Endothelial cell of umbilical vein (primary cell): Measurements from ENCODE around the gene DCAF6. TPM values are rescaled to one million over a fixed set of nuclear protein-coding genes. Genes with fewer than 3 reads are reported as not detected.

ENCODE experiments used
- BruUV-seq: library from RNA; stranded (reverse); fragments of 400-500 nt; replicated peaks from 2 replicates; lab custom pipeline; 2021; lab: Mats Ljungman, UMichigan
- CTCF ChIA-PET: fragments of 300-600, 350-600 bp; sonication (Branson Sonifier 250); formaldehyde crosslinking; loops from one replicate; lab custom pipeline; 2021; ENCODE audit warnings: antibody characterized with exemption, inconsistent platforms; lab: Charles Lee
- POLR2A ChIA-PET: fragments of 300-600, 350-600 bp; sonication (Branson Sonifier 250); formaldehyde crosslinking; loops from one replicate; lab custom pipeline; 2021; ENCODE audit warnings: antibody characterized with exemption, inconsistent platforms; lab: Charles Lee
- DNase-seq: peaks from one replicate; pipeline ENCODE4 v3.0.0-alpha.2; 2011; ENCODE audit warnings: low read depth, low spot score
- FAIRE-seq: peaks from 2 replicates; lab custom pipeline; 2011; peaks lifted over from hg19 to GRCh38; lab: Jason Lieb, UNC
- H2AFZ ChIP-seq: 2 replicates; pipeline ENCODE4 v1.6.0; 2012; ENCODE audit warnings: low read depth, low read length, control low read depth, inconsistent platforms
- H3K27ac ChIP-seq: 2 replicates; pipeline ENCODE4 v1.5.1; 2011; ENCODE audit warnings: low read depth, mild to moderate bottlenecking, control low read depth, low read length, moderate library complexity; ENCODE audit not compliant: insufficient read depth
- H3K27me3 ChIP-seq, 2 experiments: 2 replicates each; pipeline versions ENCODE4 v1.6.0 to v1.6.1; 2011; ENCODE audit warnings: low read length in 2 of 2, mixed read lengths in 1 of 2; ENCODE audit not compliant: control insufficient read depth in 2 of 2, insufficient read depth in 2 of 2
- H3K36me3 ChIP-seq, 2 experiments: 2 replicates in 1 of 2; 3 replicates in 1 of 2; pipeline ENCODE4 v1.5.1; 2011; ENCODE audit warnings: low read length in 2 of 2, mild to moderate bottlenecking in 1 of 2, moderate library complexity in 1 of 2; ENCODE audit not compliant: control insufficient read depth in 2 of 2, insufficient read depth in 2 of 2; ENCODE audit errors: extremely low read depth in 1 of 2
- H3K4me1 ChIP-seq: 3 replicates; pipeline ENCODE4 v1.5.1; 2011; ENCODE audit warnings: mild to moderate bottlenecking, low read length; ENCODE audit not compliant: control insufficient read depth, insufficient read depth; ENCODE audit errors: extremely low read depth
- H3K4me2 ChIP-seq: 2 replicates; pipeline ENCODE4 v1.6.1; 2011; ENCODE audit warnings: low read length, control low read depth, mixed read lengths; ENCODE audit not compliant: insufficient read depth
- H3K4me3 ChIP-seq, 3 experiments: fragments of 200-600 bp in 1 of 3; sonication (generic), shearing (Covaris generic) in 1 of 3; replicated peaks in 1 of 3; 2 replicates each; pipeline ENCODE4 v1.5.1; 2011 to 2016; ENCODE audit warnings: control low read depth in 3 of 3, low read length in 3 of 3, mild to moderate bottlenecking in 2 of 3, inconsistent platforms in 1 of 3, low read depth in 1 of 3, moderate library complexity in 1 of 3; ENCODE audit not compliant: insufficient read depth in 1 of 3
- H3K79me2 ChIP-seq: 2 replicates; pipeline ENCODE4 v1.6.0; 2012; ENCODE audit warnings: low read length, inconsistent platforms; ENCODE audit not compliant: control insufficient read depth, insufficient read depth
- H3K9ac ChIP-seq: replicated peaks from 2 replicates; pipeline ENCODE3; 2011; ENCODE audit warnings: low read length, control low read depth; ENCODE audit not compliant: insufficient read depth; ENCODE audit errors: extremely low read depth
- H3K9me1 ChIP-seq: replicated peaks from 3 replicates; pipeline ENCODE4 v1.6.0; 2011; ENCODE audit warnings: mild to moderate bottlenecking, low read length; ENCODE audit not compliant: control insufficient read depth, insufficient read depth; ENCODE audit errors: extremely low read depth
- H3K9me3 ChIP-seq: replicated peaks from 2 replicates; pipeline ENCODE4 v1.5.1; 2012; ENCODE audit warnings: low read length, inconsistent platforms; ENCODE audit not compliant: control insufficient read depth, insufficient read depth
- H4K20me1 ChIP-seq: replicated peaks from 2 replicates; pipeline ENCODE3; 2011; ENCODE audit warnings: mild to moderate bottlenecking, low read length; ENCODE audit not compliant: control insufficient read depth, insufficient read depth; ENCODE audit errors: extremely low read depth
- EZH2 ChIP-seq: IDR thresholded peaks from 2 replicates; pipeline ENCODE4 v1.6.1; 2012; ENCODE audit warnings: borderline replicate concordance, low read depth, mild to moderate bottlenecking, moderate library complexity, low read length, inconsistent platforms; ENCODE audit not compliant: severe bottlenecking
- FOS ChIP-seq: IDR thresholded peaks from 2 replicates; pipeline ENCODE4 v1.6.1; 2011; ENCODE audit warnings: mild to moderate bottlenecking, low read length, moderate library complexity, borderline replicate concordance; ENCODE audit not compliant: insufficient read depth
- GATA2 ChIP-seq: IDR thresholded peaks from 2 replicates; pipeline ENCODE4 v1.7.0; 2011; ENCODE audit warnings: low read depth, mild to moderate bottlenecking, moderate library complexity, mixed read lengths, low read length; ENCODE audit not compliant: insufficient read length, insufficient read depth
- JUN ChIP-seq: IDR thresholded peaks from 2 replicates; pipeline ENCODE4 v1.6.1; 2011; ENCODE audit warnings: borderline replicate concordance, low read depth; ENCODE audit not compliant: insufficient read length, insufficient read depth
- MYC ChIP-seq: IDR thresholded peaks from one replicate; pipeline ENCODE4 v1.6.1; 2011; ENCODE audit warnings: mild to moderate bottlenecking, low read depth, low read length
- POLR2A ChIP-seq: IDR thresholded peaks from 2 replicates; pipeline ENCODE4 v1.6.1; 2012; ENCODE audit warnings: low read depth, mild to moderate bottlenecking, control low read depth, low read length
- POLR2AphosphoS5 ChIP-seq: IDR thresholded peaks from 2 replicates; pipeline ENCODE4 v1.6.1; 2012; ENCODE audit warnings: low read depth, mild to moderate bottlenecking, control low read depth, low read length, moderate library complexity; ENCODE audit not compliant: insufficient read depth
- dilution Hi-C: fragments of 300-500 bp; cut with MboI; formaldehyde crosslinking; loops from one replicate; pipeline ENCODE4 v1.15.0; 2019; ENCODE audit warnings: low sequenced_read_pairs; ENCODE audit not compliant: extremely low pct_ligation_motif_present
- intact Hi-C: fragments of 100-400 bp; cut with micrococcal nuclease; formaldehyde crosslinking; loops from one replicate; pipeline ENCODE4 v1.10.0; 2022
- polyA plus RNA-seq, 4 experiments: library from polyadenylated mRNA; depleted of rRNA in 3 of 4; stranded (reverse) in 3 of 4; unstranded in 1 of 4; fragments of >200 nt; gene quantifications; 2 replicates each; pipeline versions ENCODE4 v1.2.1 to v1.2.3, GENCODE V29; 2011 to 2012; ENCODE audit warnings: missing spikeins in 1 of 4
- total RNA-seq: library from RNA; stranded (reverse); gene quantifications from 2 replicates; pipeline ENCODE4 v1.2.3, GENCODE V29; 2021
- TF ChIP-seq, protein P1 (sequence below): IDR thresholded peaks from 2 replicates; pipeline ENCODE4 v1.6.1; 2011; ENCODE audit not compliant: insufficient read depth, insufficient read length
- TF ChIP-seq, protein P2 (sequence below), 2 donors: IDR thresholded peaks; 1 replicate in 1 of 2; 2 replicates in 1 of 2; pipeline ENCODE4 v1.5.1; 2011; ENCODE audit warnings: low read length in 2 of 2, mild to moderate bottlenecking in 2 of 2, moderate library complexity in 2 of 2, control low read depth in 1 of 2, inconsistent platforms in 1 of 2, low read depth in 1 of 2; ENCODE audit not compliant: insufficient read depth in 1 of 2; ENCODE audit errors: extremely low read depth in 1 of 2

DCAF6 gene
- total and polyA plus RNA-seq, 2 donors (not counting 3 experiments of a cell fraction or from before 2014, with no cell fraction given) = 28.6 to 39.4 TPM

DNA sequence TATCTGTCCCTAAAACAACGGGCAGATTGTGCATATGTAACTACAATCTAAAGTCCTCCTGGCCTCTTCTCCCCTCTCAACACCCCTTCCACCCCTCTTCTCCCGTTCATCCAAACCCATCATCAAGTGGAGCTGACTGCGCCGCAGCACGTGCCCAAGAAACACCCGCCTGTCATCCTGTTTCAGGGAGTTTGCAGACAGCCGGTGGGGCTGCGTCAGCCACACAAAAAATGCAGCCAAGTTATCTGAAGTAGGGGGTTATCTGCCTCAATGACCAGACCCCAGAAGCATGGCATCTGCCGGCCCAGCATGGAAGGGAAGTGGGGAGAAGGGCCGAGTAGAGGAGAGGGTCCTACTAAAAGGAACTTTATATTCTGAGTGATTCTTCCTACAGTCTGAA, 151.2 kb downstream of the DCAF6 start:
- H3K4me3 ChIP-seq = no peak overlapping the region
- no peak overlapping the region for H3K9ac ChIP-seq
- no peaks in the 10 kb centered on the region for H3K4me1 ChIP-seq
- ChIA-PET CTCF (no interaction called here), POLR2A (no interaction called here)
- TF ChIP-seq JUN = no peak
- no peaks in the 10 kb centered on the region for H3K9me3 ChIP-seq
- no peaks in the 10 kb centered on the region for H3K79me2 ChIP-seq
- BruUV-seq = no TSS peak
- H3K27ac ChIP-seq = no peak overlapping the region
- no peak overlapping the region for H3K4me2 ChIP-seq
- dilution Hi-C loops (no loop called here), intact Hi-C loops (loop anchor here (5.0 kb wide), 1 partner anchor 140 kb away; the partner anchor contains the start of gene SFT2D2)
- H3K36me3 ChIP-seq = peaks cover 0 to 13% of the 10 kb centered on the region in 2 experiments
- no peak overlapping the region for H2AFZ ChIP-seq
- no peak for DNase-seq
- no peak for FAIRE-seq
- H4K20me1 ChIP-seq = no peaks in the 10 kb centered on the region
- no peaks in the 10 kb centered on the region for H3K9me1 ChIP-seq
- no peaks in the 10 kb centered on the region for H3K27me3 ChIP-seq

DNA sequence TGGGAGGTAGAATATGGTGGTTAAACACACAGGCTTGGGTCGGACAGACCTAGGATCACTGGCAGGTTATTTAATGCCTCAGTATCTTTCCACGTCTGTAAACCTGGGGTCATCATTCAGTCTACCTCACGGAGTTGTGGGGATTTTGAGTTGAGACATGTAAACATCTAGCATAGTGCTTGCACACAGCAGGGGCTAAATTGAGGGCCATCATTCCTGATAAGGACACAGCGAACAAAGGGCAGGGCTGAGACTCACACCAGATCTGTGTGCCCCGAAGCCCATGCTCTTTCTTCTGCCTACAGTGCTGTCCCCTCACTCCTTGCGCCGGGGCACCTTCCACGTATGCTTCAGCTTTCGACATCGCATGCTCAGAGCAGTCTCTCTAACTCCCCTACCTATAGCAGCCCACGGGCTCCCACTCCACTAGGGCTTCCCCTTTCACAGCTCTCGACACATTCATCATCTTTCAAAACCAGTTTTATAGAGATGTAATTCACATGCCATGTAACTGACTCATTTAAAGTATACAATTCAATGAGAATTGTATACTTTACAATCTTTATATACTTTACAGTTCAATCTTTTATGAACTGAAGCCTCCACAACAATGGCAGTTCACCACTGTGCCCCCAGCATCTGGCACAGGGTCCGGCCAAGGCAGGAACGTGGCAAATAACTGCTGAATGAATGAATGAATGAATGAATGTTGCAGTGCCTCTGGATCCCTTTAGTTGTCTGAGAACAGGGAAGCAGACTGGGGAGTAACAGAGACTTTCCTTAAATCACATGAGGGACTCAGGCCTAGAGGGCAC, 152.2 kb downstream of the DCAF6 start:
- intact Hi-C loops = loop anchor here (5.0 kb wide), 1 partner anchor 139 kb away; the partner anchor contains the start of gene SFT2D2
- H3K27me3 ChIP-seq = no peaks in the 10 kb centered on the region
- peaks cover 0 to 12% of the 10 kb centered on the region in 2 experiments for H3K36me3 ChIP-seq
- no peak for DNase-seq
- no TSS peak for BruUV-seq
- no peaks in the 10 kb centered on the region for H3K79me2 ChIP-seq
- ChIA-PET POLR2A (no interaction called here), CTCF (interaction anchor here (1.2 kb wide), 1 partner anchor 56 kb away, joined by 4 read pairs; no protein-coding TSS in a partner anchor)
- H3K9me1 ChIP-seq = no peaks in the 10 kb centered on the region
- H4K20me1 ChIP-seq = no peaks in the 10 kb centered on the region
- no peak overlapping the region for H3K27ac ChIP-seq
- H3K4me2 ChIP-seq = no peak overlapping the region
- dilution Hi-C loops = no loop called here
- H2AFZ ChIP-seq = no peak overlapping the region
- no peak overlapping the region for H3K9ac ChIP-seq
- H3K9me3 ChIP-seq = no peaks in the 10 kb centered on the region
- FAIRE-seq = no peak
- TF ChIP-seq FOS (no peak), POLR2A (no peak), GATA2 (no peak), JUN (no peak), EZH2 (no peak), POLR2AphosphoS5 (no peak), MYC (no peak)
- TF ChIP-seq, protein P1, sequence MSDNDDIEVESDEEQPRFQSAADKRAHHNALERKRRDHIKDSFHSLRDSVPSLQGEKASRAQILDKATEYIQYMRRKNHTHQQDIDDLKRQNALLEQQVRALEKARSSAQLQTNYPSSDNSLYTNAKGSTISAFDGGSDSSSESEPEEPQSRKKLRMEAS = no peak
- TF ChIP-seq, protein P2, sequence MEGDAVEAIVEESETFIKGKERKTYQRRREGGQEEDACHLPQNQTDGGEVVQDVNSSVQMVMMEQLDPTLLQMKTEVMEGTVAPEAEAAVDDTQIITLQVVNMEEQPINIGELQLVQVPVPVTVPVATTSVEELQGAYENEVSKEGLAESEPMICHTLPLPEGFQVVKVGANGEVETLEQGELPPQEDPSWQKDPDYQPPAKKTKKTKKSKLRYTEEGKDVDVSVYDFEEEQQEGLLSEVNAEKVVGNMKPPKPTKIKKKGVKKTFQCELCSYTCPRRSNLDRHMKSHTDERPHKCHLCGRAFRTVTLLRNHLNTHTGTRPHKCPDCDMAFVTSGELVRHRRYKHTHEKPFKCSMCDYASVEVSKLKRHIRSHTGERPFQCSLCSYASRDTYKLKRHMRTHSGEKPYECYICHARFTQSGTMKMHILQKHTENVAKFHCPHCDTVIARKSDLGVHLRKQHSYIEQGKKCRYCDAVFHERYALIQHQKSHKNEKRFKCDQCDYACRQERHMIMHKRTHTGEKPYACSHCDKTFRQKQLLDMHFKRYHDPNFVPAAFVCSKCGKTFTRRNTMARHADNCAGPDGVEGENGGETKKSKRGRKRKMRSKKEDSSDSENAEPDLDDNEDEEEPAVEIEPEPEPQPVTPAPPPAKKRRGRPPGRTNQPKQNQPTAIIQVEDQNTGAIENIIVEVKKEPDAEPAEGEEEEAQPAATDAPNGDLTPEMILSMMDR (IDR thresholded peaks at IDR 0.05; ENCODE audit: extremely low read depth in 1 of 2, insufficient read depth in 1 of 2, low read depth in 1 of 2, low read length in 2 of 2) = no peak
- H3K4me3 ChIP-seq = no peak overlapping the region
- H3K4me1 ChIP-seq = no peaks in the 10 kb centered on the region
